Measurements from ENCODE around the gene FASN.

The FASN gene

DNA sequence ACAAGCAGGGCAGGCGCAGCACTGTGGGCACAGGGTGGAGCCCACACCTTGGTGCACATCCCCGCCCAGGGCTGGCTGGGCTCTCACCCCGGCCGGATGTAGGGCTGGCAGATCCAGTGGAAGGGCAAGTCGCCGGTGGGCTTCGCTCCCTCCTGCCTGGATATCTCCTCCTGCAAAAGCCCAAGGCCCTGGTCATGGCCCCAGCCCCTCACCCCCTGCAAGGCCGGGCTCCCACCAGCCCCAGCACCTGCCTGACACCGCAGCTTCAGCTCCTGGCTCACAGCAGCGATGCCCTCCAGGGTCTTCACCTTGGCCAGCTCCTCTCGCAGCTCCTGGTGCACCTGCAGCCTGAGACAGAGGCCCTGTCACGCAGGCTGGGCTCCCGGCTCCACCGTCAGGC is 37.4 kb downstream of the FASN start:
- TF ChIP-seq, protein P1, sequence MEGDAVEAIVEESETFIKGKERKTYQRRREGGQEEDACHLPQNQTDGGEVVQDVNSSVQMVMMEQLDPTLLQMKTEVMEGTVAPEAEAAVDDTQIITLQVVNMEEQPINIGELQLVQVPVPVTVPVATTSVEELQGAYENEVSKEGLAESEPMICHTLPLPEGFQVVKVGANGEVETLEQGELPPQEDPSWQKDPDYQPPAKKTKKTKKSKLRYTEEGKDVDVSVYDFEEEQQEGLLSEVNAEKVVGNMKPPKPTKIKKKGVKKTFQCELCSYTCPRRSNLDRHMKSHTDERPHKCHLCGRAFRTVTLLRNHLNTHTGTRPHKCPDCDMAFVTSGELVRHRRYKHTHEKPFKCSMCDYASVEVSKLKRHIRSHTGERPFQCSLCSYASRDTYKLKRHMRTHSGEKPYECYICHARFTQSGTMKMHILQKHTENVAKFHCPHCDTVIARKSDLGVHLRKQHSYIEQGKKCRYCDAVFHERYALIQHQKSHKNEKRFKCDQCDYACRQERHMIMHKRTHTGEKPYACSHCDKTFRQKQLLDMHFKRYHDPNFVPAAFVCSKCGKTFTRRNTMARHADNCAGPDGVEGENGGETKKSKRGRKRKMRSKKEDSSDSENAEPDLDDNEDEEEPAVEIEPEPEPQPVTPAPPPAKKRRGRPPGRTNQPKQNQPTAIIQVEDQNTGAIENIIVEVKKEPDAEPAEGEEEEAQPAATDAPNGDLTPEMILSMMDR (IDR thresholded peaks at IDR 0.05; ENCODE audit: borderline replicate concordance, insufficient read depth, low read depth, low read length) = no peak

DNA sequence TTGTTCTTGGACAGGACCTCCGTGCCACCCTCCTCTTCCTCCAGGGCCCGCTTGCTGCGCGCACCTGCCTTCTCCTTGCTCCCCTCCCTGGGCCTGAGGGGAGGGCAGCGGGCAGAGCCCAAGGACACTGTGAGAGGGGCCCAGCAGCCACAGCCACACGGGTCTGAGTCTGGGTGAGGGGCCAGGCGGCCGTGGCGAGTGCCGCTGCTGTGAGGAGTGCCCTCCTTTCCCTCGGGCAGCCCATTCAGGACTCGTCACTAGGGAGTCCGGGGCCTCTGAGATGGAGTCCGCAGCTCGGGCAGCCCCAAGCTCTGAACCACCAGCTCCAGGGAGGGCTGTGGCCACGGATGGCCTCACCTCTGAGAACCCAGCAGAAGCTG is 38.0 kb downstream of the FASN start:
- TF ChIP-seq, protein P1 (IDR thresholded peaks at IDR 0.05; ENCODE audit: borderline replicate concordance, insufficient read depth, low read depth, low read length) = no peak
- H3K4me3 ChIP-seq (ENCODE audit: low read depth, low read length) = no peak overlapping the region

More for the DNA sequence above, 37.4 kb downstream of the FASN start:
- no peak overlapping the region for H3K4me3 ChIP-seq (ENCODE audit: low read depth, low read length)

DNA sequence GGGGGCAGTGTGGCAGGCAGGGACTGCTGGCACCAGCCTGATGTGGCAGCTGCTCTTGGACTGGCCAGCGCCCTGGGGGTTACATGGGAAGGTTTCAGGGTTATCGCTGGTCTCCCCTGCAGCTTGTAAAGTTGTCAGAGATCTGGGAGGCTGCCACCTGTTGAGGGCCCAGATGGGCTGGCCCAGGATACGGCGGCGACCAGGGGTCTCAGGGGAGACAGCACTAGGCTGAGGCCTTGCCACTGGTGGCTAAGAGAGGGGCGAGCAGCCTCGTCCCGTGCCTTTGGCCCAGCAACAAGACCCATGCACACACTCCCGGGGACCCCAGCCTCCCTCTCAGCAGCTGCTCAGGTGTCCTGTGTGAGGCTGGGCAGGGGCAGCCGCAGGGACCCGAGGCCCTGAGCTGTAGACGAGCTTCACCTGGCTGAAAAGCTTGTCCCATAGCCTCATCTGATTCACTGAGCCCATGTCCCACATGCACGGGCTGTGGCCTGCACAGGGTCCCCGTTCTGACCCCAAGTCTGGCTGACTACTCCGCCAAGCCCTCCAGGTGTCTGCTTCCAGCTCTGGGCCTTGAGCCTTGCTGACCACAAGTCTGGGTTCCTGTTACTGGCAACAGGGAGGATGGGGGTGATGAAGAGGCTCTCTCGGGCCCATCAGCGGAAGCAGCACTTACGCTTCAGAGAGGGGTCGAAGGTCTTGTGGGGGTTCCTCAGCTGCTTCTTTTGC is 38.6 kb downstream of the FASN start:
- no peak overlapping the region for H3K4me3 ChIP-seq (ENCODE audit: low read depth, low read length)
- TF ChIP-seq, protein P1 (IDR thresholded peaks at IDR 0.05; ENCODE audit: borderline replicate concordance, insufficient read depth, low read depth, low read length) = no peak

DNA sequence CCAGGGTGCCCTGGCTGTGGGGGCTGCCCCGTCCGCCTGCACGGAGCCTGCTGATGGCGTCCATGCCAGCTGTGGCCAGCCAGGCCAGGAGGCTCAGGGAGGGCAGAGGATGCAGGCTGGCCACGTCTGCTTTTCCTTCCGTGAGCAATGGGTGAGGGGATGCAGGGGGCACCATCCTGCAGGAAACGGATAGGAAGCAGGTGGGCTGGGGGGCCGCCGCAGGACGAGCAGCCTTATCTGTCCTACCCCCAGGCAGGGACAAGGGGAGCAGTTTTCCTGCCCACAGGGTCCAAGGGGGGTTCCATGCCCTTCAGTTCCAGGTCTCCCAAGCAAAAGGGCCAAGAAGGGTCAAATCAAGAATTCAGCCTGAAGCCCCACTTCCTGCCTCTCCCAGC is 39.2 kb downstream of the FASN start:
- no peak overlapping the region for H3K4me3 ChIP-seq (ENCODE audit: low read depth, low read length)
- TF ChIP-seq, protein P1 (IDR thresholded peaks at IDR 0.05; ENCODE audit: borderline replicate concordance, insufficient read depth, low read depth, low read length) = no peak

DNA sequence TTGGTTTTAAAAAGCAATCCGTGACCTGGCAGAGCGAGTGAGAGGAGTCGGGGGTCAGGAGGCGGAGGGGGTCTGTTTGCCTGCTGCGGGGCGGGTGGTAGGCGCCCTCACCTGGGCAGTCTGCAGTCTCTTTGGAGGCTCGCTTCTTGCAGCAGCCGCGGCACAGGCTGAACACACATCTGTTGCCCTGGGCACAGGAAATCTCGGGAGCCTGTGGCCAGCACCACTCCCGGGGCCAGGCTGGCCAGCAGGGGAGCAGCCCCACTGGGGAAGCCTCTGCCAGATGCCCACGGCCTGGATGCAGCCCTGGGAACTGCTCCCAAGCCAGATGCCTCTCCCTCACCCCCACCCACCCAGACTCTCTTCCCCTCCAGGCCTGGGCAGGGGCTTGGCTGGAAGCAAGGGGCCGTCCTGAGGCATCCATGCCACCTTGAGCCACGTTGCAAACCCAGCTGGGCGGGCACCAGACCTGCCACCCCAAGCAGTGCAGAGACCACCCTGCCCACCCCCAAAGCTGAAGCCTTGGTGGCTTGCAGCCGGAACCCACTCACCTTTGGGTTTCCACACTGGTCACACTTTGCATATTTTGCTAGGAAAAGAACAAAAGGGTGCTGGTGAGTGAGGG is 39.7 kb downstream of the FASN start:
- H3K4me3 ChIP-seq (ENCODE audit: low read depth, low read length) = no peak overlapping the region
- TF ChIP-seq, protein P1 (IDR thresholded peaks at IDR 0.05; ENCODE audit: borderline replicate concordance, insufficient read depth, low read depth, low read length) = no peak

DNA sequence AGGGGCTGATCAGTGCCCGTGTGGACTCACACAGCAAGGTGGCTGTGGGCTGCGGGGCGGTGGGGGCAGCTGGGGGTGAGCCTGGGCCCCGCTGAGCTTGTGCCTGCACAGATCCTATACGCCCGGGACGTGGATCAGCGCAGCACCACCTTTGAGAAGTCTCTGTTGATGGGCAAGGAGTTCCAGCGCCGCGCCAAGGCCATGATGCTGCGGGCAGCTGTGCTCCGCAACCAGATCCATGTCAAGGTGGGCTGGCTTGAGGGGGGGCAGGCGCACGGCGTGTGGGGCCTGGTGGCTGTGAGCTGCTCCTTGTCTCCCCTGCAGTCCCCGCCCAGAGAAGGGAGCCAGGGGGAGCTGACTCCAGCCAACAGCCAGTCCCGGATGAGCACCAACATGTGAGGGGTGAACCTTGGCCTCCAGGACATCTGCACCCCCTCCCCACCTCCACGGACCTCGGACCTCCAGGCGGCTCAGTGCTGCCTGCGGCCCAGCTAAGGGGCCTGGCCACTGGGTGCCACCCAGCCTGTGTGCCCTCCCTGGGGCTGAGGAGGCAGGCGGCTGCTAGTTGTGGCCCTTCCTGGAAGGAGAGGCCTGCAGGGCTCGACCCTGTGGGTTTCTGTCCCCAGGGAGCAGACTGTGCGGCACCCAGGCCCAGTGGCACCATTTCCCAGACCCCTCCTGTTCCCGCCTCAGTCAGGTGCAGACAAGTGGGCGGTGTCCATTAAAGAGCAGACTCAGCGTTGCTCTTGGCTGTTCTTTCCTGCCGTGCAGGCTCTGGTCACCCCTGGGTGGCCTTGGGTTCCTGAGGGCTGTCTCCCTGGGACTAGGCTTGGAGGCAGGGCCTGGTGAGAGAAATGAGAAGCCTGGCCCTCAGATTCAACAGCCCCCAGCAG is 41.1 kb downstream of the FASN start:
- no peak overlapping the region for H3K4me3 ChIP-seq (ENCODE audit: low read depth, low read length)
- TF ChIP-seq, protein P1 (IDR thresholded peaks at IDR 0.05; ENCODE audit: borderline replicate concordance, insufficient read depth, low read depth, low read length) = no peak

Data from GM12875 (cell line).